Fibroblast of pulmonary artery (primary cell): ENCODE data around the gene ELMO1.
A peak's percentile ranks its signal among the peaks of the same experiment; 100 is the strongest.

Source experiments
- DNase-seq: peaks from one replicate; pipeline ENCODE4 v3.0.0-alpha.2; 2010; ENCODE audit warnings: low read depth
- H3K4me3 ChIP-seq: replicated peaks from 2 replicates; pipeline ENCODE4 v1.5.1; 2011; ENCODE audit warnings: low read depth, mild to moderate bottlenecking, control low read depth, low read length, moderate library complexity
- TF ChIP-seq, protein P1 (sequence below): IDR thresholded peaks from 2 replicates; pipeline ENCODE4 v1.5.1; 2011; ENCODE audit warnings: mild to moderate bottlenecking, control low read depth, low read length, inconsistent platforms; ENCODE audit errors: missing control alignments

ELMO1 gene

DNA sequence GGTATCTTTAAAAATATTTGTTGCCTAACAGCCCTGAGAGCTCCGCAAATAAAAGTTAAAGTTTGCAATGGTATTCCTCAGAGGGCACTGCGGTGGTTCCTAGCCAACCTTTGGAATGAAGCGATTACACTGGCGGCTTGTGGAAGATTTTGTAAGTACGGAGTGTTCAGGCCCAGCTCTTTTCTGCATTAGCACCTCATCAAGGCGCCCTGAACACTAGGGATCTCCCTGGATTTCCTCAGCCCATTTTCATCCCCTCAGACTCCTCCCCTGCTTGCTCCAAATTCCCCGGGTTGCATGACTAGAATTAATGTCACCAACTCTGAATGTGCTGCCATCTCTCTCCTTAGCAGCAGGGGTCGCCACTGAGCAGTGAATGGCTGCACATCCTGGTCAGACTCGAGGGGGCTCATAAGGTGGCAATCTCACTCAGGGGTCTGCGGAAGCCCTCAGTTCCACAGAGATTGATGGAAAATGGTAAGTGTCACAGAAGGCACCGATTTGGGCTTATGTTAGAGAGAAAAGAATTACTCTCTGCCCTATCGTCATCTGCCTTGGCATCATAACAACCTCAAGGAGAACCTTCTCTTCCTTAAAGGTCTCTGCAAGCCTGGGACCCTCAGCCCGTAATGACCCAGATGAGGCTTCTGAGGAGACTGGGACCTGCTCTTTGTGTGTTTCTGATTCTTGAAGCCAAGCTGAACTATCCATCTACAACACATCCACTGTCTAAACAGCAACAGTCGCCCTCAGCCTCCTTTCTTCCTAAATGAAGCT lies 461.5 kb downstream of the ELMO1 start:
- peak; percentile 59 for DNase-seq

DNA sequence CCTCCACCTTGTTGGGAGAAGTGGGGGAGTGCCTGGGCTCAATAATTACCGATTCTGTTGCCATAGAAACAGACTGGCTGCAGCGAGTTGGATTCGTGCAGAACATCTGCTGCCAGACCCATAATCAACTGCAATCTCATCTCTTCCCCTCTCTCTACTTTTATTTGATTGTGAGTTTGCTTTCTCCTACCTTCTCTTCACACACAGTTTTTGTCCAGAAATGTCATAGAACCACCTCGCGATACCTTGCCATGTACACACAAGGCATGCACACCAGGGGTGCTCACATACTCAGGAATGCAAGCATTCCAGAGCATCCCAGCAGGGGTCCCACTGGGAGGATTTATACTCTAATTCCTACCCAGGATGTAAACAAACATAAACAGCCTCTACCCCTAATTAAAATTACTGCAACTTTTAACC lies 462.1 kb downstream of the ELMO1 start:
- no peak overlapping the region for H3K4me3 ChIP-seq
- TF ChIP-seq, protein P1, sequence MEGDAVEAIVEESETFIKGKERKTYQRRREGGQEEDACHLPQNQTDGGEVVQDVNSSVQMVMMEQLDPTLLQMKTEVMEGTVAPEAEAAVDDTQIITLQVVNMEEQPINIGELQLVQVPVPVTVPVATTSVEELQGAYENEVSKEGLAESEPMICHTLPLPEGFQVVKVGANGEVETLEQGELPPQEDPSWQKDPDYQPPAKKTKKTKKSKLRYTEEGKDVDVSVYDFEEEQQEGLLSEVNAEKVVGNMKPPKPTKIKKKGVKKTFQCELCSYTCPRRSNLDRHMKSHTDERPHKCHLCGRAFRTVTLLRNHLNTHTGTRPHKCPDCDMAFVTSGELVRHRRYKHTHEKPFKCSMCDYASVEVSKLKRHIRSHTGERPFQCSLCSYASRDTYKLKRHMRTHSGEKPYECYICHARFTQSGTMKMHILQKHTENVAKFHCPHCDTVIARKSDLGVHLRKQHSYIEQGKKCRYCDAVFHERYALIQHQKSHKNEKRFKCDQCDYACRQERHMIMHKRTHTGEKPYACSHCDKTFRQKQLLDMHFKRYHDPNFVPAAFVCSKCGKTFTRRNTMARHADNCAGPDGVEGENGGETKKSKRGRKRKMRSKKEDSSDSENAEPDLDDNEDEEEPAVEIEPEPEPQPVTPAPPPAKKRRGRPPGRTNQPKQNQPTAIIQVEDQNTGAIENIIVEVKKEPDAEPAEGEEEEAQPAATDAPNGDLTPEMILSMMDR, result no peak
- DNase-seq, result no peak

More for the DNA sequence above, 461.5 kb downstream of the ELMO1 start:
- TF ChIP-seq, protein P1, result peak; percentile 98
- H3K4me3 ChIP-seq, result no peak overlapping the region

DNA sequence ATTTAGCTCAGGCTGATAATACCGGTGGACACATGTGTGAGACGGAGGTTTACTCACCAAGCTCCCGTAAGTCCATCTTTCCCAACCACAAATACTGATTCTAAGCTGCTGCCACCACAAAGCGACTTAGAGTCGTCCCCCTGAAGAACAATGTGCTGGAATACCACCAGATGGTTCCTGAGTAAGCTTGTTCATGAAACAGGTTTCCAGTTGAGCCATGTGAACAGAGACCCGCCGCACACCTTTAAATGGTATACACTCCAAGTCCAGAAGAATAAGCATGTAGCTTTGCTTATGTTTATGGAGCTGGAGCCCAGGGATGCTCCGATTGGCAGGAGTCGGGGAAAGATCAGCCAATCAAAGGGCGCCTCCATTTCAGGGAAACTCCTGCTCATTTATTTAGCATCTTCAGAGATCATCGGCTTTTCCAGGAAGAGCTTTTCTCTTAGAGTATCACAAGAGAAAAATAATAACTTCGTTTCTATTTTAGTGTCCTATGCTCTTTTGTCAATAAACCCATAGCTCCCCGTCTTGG lies 462.7 kb downstream of the ELMO1 start:
- no peak for DNase-seq
- H3K4me3 ChIP-seq, result no peak overlapping the region
- TF ChIP-seq, protein P1, result no peak

DNA sequence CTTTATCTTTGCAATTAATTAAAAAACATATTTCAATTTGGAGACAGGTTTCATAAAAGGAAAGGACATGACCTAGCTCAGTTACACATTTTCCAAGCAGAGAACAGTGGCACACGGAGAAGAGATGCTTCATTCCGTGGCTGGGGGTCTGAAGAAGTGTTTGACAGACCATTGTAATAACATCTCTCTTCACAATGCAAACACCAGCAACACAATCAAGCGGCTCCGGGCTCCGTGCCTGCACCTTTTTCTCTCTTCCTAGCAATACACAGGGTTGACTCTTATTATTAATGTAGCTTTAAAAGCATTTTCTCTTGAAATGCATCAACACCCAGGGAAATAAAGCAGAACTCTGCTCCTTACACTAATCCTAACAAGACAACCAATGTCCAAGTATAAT lies 463.3 kb downstream of the ELMO1 start:
- DNase-seq, result no peak
- TF ChIP-seq, protein P1, result no peak
- H3K4me3 ChIP-seq, result no peak overlapping the region

DNA sequence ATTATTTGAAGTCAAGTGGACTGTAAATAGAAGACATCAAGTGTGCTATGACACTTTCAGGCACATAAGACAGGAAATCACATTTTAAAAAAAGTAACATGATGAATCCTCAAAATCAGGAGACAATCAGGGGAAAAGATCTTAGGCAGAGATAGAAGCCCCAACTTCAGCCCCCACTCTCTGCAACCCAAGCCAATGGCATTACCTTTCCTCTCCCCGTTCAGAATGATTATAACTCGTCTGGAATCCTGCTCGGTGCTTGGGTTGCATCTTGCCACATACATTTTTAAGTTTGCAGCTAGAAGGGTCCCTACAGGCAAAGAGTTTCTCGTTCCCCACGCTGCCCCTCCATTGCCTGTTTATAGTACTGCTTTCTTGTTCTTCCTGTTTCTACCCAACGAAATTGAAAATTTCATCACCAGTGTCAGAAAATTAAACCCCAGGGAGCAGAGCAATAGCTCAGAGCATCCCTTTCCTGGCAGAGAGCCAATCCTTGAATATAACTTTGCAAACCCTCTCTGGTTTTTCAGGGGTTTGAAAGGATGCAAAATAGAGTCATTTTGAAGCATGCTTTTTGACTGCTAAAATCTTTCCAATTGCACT lies 463.9 kb downstream of the ELMO1 start:
- TF ChIP-seq, protein P1, result no peak
- DNase-seq, result no peak
- H3K4me3 ChIP-seq, result no peak overlapping the region

DNA sequence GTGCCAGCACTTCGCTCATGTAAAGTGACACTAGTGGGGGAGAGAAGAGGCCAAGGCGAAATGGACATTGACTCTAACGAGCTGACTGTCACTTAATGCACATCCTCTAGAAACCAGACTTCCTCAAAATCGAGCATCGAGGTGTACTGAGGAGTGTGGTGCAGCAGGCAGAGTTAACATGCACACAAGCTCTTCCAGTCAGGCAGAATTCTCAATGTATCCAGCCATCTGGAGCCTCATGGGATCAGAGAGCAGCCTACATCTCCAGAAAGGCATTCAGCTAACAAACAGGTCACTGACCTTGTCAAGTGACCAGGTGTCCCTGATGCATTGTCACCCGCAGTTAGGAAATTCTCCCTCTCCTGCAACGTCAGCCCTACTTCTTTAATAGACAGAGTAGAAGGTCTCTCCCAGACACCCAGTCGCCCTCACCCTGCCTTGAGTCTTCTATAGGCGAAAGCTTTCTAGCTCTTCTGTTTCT lies 464.6 kb downstream of the ELMO1 start:
- no peak for DNase-seq
- no peak overlapping the region for H3K4me3 ChIP-seq
- TF ChIP-seq, protein P1, result no peak
